ENCODE measurements around the gene LIF. TPM values are rescaled to one million over a fixed set of nuclear protein-coding genes. Genes with fewer than 3 reads are reported as not detected.

LIF gene
- total RNA-seq, 1 donor from 2014 or later: 3.8 TPM

- H3K4me3 Mint-ChIP-seq: no peak overlapping the region
- no peaks in the 10 kb centered on the region for H3K36me3 Mint-ChIP-seq
- peaks cover 30% of the 10 kb centered on the region for H3K4me1 Mint-ChIP-seq (ENCODE audit: unreplicated experiment)
- DNase-seq (ENCODE audit: extremely low spot score, unreplicated experiment): no peak
- H3K9me3 Mint-ChIP-seq: no peaks in the 10 kb centered on the region
- no peak for TF ChIP-seq CTCF (conservative IDR thresholded peaks at IDR 0.05)
- no peak overlapping the region for H3K27ac Mint-ChIP-seq
- peaks cover 7% of the 10 kb centered on the region for H3K27me3 Mint-ChIP-seq
Measured at GRCh38 chr22:30239488-30240405, 6.8 kb downstream of the LIF start.

- peaks cover 3% of the 10 kb centered on the region for H3K27me3 Mint-ChIP-seq
- no peaks in the 10 kb centered on the region for H3K36me3 Mint-ChIP-seq
- no peak for TF ChIP-seq CTCF (conservative IDR thresholded peaks at IDR 0.05)
- H3K4me3 Mint-ChIP-seq: no peak overlapping the region
- H3K4me1 Mint-ChIP-seq (ENCODE audit: unreplicated experiment): peaks cover 27% of the 10 kb centered on the region
- H3K9me3 Mint-ChIP-seq: no peaks in the 10 kb centered on the region
- H3K27ac Mint-ChIP-seq: no peak overlapping the region
- DNase-seq (ENCODE audit: extremely low spot score, unreplicated experiment): no peak
Measured at GRCh38 chr22:30238661-30239487, 7.7 kb downstream of the LIF start.

- TF ChIP-seq CTCF (conservative IDR thresholded peaks at IDR 0.05): no peak
- Mint-ChIP-seq H3K27me3 (peaks cover 3% of the 10 kb centered on the region), H3K4me3 (no peak overlapping the region), H3K27ac (no peak overlapping the region), H3K36me3 (no peaks in the 10 kb centered on the region), H3K9me3 (no peaks in the 10 kb centered on the region), H3K4me1 (ENCODE audit: unreplicated experiment) (peaks cover 27% of the 10 kb centered on the region)
- no peak for DNase-seq (ENCODE audit: extremely low spot score, unreplicated experiment)
Measured at GRCh38 chr22:30238136-30238535, 8.4 kb downstream of the LIF start.

- H3K4me3 Mint-ChIP-seq: no peak overlapping the region
- no peak for TF ChIP-seq CTCF (conservative IDR thresholded peaks at IDR 0.05)
- H3K4me1 Mint-ChIP-seq (ENCODE audit: unreplicated experiment): peaks cover 27% of the 10 kb centered on the region
- H3K36me3 Mint-ChIP-seq: no peaks in the 10 kb centered on the region
- no peak for DNase-seq (ENCODE audit: extremely low spot score, unreplicated experiment)
- H3K27ac Mint-ChIP-seq: no peak overlapping the region
- peaks cover 3% of the 10 kb centered on the region for H3K27me3 Mint-ChIP-seq
- no peaks in the 10 kb centered on the region for H3K9me3 Mint-ChIP-seq
Measured at GRCh38 chr22:30236875-30237274, 9.7 kb downstream of the LIF start.

- Mint-ChIP-seq H3K9me3 (no peaks in the 10 kb centered on the region), H3K4me3 (no peak overlapping the region), H3K4me1 (ENCODE audit: unreplicated experiment) (peaks cover 27% of the 10 kb centered on the region), H3K27me3 (peaks cover 3% of the 10 kb centered on the region), H3K27ac (no peak overlapping the region), H3K36me3 (no peaks in the 10 kb centered on the region)
- DNase-seq (ENCODE audit: extremely low spot score, unreplicated experiment): no peak
- TF ChIP-seq CTCF (conservative IDR thresholded peaks at IDR 0.05): no peak
Measured at GRCh38 chr22:30235687-30236170, 10.8 kb downstream of the LIF start.

All from type B pancreatic cell (in vitro differentiated cells).